GM10266 (cell line): ENCODE measurements around the gene LONRF2.

Experiments
- DNase-seq: peaks from one replicate; pipeline ENCODE4 v3.0.0; 2012; ENCODE audit errors: extremely low spot score
- CTCF ChIP-seq: IDR thresholded peaks from 2 replicates; pipeline ENCODE4 v1.5.1; 2012; ENCODE audit warnings: mild to moderate bottlenecking, low read depth; ENCODE audit not compliant: control insufficient read depth, insufficient read depth; ENCODE audit errors: missing control alignments

Gene LONRF2

DNA sequence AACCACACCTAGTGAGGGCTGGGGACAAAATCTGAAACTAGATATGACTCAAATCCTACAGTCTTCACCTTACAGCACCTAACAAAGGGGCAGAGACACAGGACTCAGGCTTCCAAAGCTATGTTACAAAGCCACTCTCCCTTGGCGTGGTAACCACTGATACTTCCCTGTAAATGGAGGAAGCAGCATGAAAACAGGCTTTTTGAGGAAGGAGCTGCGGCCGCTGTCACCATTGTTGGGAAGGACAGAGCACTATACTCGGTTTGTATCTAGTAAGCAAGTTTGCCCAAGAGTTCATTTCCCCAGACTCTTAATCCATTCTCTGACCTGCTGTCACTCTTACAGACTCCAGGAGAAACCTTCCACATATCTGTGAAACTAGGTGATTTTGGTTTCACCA lies 60.3 kb downstream of the LONRF2 start:
- no peak for TF ChIP-seq CTCF
- no peak for DNase-seq

DNA sequence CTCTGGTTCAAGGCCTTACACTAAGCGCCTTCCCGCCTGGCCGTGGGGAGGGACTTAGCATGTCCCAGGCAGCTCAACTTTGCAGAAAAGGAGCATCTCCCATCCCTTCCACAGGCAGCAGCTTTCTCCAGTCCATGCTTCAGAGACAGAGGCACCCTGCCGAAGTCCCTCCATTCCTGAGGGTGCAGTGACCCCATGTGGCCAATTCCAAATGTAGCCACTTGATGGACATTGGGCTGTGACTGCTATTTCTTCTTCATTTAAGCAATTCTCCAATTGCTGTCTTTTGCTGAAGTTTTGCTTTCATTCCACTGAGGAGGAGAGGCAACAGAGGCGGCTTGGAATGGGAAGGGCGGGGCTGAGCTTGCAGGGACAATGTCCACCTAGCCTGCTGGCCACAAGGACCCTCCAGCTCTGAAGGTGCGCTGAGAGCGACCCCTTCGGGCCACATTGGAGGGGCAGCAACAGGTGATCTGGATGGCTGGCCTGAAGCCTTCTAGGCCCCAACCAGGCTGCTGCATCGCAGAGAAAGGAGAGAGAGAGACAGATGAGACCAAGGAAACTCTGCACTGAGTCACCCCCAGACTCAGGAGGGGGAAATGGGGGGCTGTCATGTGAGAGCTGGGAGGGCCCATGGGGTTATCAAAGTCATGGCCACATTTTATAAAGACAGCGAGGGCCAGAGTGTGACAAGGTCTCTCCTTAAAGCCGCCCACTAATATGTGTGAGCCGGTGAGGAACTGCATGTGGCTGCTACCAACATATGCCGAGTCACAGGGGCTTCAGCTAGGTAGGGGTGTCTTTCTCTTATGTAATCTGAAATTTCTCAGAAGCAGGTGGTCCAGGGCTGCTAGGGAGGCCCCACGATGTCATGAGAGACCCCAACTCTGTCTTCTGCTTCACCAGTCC lies 61.3 kb downstream of the LONRF2 start:
- peak; percentile 48 for TF ChIP-seq CTCF
- peak; percentile 51 for DNase-seq

- no peak for DNase-seq
Measured at GRCh38 chr2:100259106-100259505, 63.2 kb downstream of the LONRF2 start.

DNA sequence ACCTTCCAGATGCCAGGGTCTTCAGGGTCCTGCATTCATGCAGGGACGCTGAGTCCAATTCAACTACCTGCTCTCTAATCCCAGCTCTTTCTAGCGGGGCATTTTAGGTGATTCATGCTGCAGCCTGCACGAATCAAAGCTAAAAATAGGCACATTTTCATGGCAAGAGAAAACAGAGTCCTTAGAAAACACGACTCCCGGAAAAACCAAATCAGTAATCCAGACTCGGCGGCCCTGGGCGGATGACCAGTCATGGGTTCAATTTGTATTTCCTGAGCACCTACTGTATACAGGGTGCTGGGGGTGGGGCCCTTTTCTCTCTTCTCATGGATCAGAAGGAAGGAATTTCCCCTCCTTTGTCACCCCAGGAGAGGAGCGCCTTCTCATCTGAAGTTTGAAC lies 64.4 kb downstream of the LONRF2 start:
- DNase-seq = no peak
- no peak for TF ChIP-seq CTCF

More at GRCh38 chr2:100259106-100259505, 63.2 kb downstream of the LONRF2 start:
- no peak for TF ChIP-seq CTCF

DNA sequence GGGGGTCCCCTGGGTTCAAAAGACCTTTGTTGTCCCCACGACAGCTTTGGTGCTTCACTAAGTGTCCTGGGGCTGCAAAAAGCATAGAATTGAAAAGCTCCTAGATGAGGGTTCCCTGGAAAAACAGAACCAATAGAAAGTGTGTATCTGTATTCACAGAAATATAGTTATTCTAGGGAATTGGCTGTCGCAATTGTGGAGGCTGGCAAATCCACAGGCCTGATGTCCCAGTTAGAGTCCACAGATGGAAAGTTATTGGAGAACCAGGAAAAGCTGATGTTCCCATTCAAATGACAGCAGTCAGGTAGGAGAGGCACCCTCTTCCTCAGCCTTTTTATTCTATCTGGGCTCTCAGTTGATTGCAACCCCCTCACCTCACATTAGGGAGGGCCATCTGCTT lies 65.5 kb downstream of the LONRF2 start:
- DNase-seq = no peak
- no peak for TF ChIP-seq CTCF

DNA sequence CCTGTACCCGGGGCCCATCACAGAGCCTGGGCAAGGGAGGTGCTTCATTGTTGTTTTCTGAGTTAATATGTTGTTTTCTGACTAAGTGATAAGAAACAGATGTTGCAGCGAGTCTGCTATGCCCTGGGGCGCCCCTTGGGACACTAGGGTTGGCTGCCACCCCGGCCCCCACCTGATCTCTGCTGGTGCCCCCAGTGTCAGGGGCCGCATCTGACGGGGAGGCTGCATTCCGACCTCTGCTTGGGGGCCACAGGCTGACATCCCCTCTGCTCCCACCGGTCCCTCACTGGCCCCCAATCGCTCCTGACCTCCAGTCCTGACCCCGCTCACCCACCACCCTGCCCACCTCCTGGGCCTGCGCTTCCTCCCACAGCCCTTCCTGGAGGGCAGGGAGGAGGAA lies 65.9 kb downstream of the LONRF2 start:
- no peak for TF ChIP-seq CTCF
- no peak for DNase-seq

DNA sequence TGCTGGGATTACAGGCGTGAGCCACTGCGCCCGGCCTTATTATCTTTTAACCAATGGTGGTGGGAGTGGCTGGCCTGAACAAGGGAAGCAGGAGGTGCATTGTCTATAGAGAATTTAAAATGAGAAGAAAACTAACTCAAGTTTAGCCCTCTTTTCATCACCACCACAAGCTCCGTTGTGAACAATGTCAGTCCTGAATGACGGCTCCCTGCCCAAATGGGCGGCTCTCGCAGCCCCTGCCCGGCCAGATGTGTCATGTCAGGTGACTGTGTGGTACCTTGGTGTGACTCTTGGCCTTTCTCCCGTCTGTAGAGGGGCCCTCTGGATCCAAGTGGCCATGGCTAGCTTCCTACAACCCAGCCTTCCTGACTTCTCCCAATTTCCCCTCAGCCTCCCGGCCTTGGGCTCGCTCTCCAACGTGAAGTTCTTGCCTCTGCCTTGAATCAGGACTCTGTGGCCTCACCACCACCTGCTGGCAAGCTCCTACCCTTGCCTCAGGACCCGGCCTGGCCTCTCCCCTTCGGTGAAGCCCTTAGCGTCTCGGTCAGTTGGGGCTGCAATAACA lies 67.6 kb downstream of the LONRF2 start:
- DNase-seq = no peak
- no peak for TF ChIP-seq CTCF
